ENCODE data around the gene SLC35F3.

DNA sequence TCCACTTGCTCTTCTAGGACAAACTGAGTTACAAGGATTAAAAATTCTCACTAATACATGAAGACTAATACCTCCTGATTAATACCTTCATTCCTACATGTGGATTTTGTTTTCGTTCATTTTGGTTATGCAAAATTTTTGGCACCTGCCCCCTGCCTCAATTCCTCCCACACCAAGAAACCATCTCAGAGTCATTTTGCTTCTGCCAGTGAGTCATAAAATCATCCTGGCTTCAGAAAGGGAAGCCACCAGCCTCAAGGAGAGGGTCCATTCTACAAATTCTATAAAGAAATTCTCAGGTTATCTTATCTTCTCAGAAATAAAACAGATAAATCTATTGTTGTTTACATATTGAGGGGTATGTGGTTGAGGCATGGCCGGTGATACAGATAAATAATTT is 365.6 kb downstream of the SLC35F3 start:
- TF ChIP-seq POLR2AphosphoS5 (IDR thresholded peaks at IDR 0.05; ENCODE audit: low read depth): no peak
- TF ChIP-seq, protein P1, sequence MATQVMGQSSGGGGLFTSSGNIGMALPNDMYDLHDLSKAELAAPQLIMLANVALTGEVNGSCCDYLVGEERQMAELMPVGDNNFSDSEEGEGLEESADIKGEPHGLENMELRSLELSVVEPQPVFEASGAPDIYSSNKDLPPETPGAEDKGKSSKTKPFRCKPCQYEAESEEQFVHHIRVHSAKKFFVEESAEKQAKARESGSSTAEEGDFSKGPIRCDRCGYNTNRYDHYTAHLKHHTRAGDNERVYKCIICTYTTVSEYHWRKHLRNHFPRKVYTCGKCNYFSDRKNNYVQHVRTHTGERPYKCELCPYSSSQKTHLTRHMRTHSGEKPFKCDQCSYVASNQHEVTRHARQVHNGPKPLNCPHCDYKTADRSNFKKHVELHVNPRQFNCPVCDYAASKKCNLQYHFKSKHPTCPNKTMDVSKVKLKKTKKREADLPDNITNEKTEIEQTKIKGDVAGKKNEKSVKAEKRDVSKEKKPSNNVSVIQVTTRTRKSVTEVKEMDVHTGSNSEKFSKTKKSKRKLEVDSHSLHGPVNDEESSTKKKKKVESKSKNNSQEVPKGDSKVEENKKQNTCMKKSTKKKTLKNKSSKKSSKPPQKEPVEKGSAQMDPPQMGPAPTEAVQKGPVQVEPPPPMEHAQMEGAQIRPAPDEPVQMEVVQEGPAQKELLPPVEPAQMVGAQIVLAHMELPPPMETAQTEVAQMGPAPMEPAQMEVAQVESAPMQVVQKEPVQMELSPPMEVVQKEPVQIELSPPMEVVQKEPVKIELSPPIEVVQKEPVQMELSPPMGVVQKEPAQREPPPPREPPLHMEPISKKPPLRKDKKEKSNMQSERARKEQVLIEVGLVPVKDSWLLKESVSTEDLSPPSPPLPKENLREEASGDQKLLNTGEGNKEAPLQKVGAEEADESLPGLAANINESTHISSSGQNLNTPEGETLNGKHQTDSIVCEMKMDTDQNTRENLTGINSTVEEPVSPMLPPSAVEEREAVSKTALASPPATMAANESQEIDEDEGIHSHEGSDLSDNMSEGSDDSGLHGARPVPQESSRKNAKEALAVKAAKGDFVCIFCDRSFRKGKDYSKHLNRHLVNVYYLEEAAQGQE (IDR thresholded peaks at IDR 0.05; ENCODE audit: unreplicated experiment): no peak
- TF ChIP-seq, protein P2, sequence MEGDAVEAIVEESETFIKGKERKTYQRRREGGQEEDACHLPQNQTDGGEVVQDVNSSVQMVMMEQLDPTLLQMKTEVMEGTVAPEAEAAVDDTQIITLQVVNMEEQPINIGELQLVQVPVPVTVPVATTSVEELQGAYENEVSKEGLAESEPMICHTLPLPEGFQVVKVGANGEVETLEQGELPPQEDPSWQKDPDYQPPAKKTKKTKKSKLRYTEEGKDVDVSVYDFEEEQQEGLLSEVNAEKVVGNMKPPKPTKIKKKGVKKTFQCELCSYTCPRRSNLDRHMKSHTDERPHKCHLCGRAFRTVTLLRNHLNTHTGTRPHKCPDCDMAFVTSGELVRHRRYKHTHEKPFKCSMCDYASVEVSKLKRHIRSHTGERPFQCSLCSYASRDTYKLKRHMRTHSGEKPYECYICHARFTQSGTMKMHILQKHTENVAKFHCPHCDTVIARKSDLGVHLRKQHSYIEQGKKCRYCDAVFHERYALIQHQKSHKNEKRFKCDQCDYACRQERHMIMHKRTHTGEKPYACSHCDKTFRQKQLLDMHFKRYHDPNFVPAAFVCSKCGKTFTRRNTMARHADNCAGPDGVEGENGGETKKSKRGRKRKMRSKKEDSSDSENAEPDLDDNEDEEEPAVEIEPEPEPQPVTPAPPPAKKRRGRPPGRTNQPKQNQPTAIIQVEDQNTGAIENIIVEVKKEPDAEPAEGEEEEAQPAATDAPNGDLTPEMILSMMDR (conservative IDR thresholded peaks at IDR 0.05; ENCODE audit: low read depth in 2 of 2): no peak
- TF ChIP-seq JUNB (IDR thresholded peaks at IDR 0.05; ENCODE audit: unreplicated experiment): no peak
- no peak for TF ChIP-seq EZH2 (IDR thresholded peaks at IDR 0.05; ENCODE audit: low read depth, unreplicated experiment)
- no peak for TF ChIP-seq ZNF331 (CRISPR knock-in tag; IDR thresholded peaks at IDR 0.05; ENCODE audit: low read depth)
